Kidney (tissue), 14 donors: ENCODE data around the gene RALGAPB. TPM values are rescaled to one million over a fixed set of nuclear protein-coding genes. Genes with fewer than 3 reads are reported as not detected.
A peak's percentile ranks its signal among the peaks of the same experiment; 100 is the strongest.
"Not testable (repeated sequence)": the region's sequence is repeated elsewhere in the genome, so short reads cannot be mapped to it uniquely, and the experiment has no call there.

Experiments used
- DNase-seq, 5 donors: peaks; one replicate each; pipeline ENCODE4 v3.0.0-alpha.2; 2013 to 2020
- FAIRE-seq: peaks from 2 replicates; lab custom pipeline; 2012; peaks lifted over from hg19 to GRCh38; lab: Jason Lieb, UNC
- H3K27ac ChIP-seq, 2 donors: one replicate each; pipeline ENCODE4 v1.7.0; 2013; ENCODE audit warnings: low read depth in 2 of 2, low read length in 2 of 2, inconsistent platforms in 1 of 2
- H3K27me3 ChIP-seq: one replicate; pipeline ENCODE4 v1.7.1; 2013; ENCODE audit warnings: low read length, inconsistent platforms; ENCODE audit not compliant: control insufficient read depth, insufficient read depth
- H3K36me3 ChIP-seq, 3 donors: one replicate each; pipeline versions ENCODE4 v1.7.0 to v1.7.1; 2013; ENCODE audit warnings: low read length in 3 of 3, control low read depth in 1 of 3, inconsistent platforms in 1 of 3; ENCODE audit not compliant: insufficient read depth in 3 of 3, control insufficient read depth in 2 of 3
- H3K4me1 ChIP-seq, 3 donors: one replicate each; pipeline versions ENCODE4 v1.7.0 to v1.7.1; 2013; ENCODE audit warnings: low read length in 3 of 3, inconsistent platforms in 1 of 3, low read depth in 1 of 3; ENCODE audit not compliant: control insufficient read depth in 2 of 3, insufficient read depth in 2 of 3
- H3K4me3 ChIP-seq, 3 donors: one replicate each; pipeline versions ENCODE4 v1.7.0 to v1.8.1; 2013; ENCODE audit warnings: low read length in 3 of 3, control low read depth in 1 of 3, inconsistent platforms in 1 of 3
- H3K9ac ChIP-seq, 3 donors: one replicate each; pipeline versions ENCODE4 v1.7.0 to v1.7.1; 2013; ENCODE audit warnings: low read length in 3 of 3, control low read depth in 1 of 3, inconsistent platforms in 1 of 3
- H3K9me3 ChIP-seq, 3 donors: one replicate each; pipeline versions ENCODE4 v1.7.0 to v1.7.1; 2013; ENCODE audit warnings: low read length in 3 of 3, control low read depth in 1 of 3, inconsistent platforms in 1 of 3; ENCODE audit not compliant: control insufficient read depth in 2 of 3, insufficient read depth in 1 of 3
- intact Hi-C: fragments of 100-400 bp; cut with DNase I; formaldehyde crosslinking; loops from one replicate; pipeline ENCODE4 v1.11.1; 2022
- polyA plus RNA-seq: library from polyadenylated mRNA; stranded (reverse); fragments of 350-450 nt; fragmentation: Illumina TruSeq; extraction: RNeasy Lipid Tissue Mini Kit (QIAGEN cat#74804); gene quantifications from one replicate; pipeline ENCODE4 v1.2.3, GENCODE V29; 2014; ENCODE audit warnings: low read depth, low replicate concordance; ENCODE audit not compliant: insufficient read depth
- total RNA-seq: library from RNA; stranded (reverse); fragmentation: NEBNext Ultra II Directional; extraction: Animal tissue kit (Norgen Biotek cat#: 25700); gene quantifications from one replicate; pipeline ENCODE4 v1.2.1, GENCODE V29; 2021
- TF ChIP-seq, protein P1 (sequence below): IDR thresholded peaks from 3 replicates; pipeline ENCODE4 v1.5.1; 2012; ENCODE audit warnings: mild to moderate bottlenecking, moderate library complexity, borderline replicate concordance; ENCODE audit not compliant: insufficient read depth; ENCODE audit errors: extremely low read depth
- donor health status: control.
- donor health status: control.
- donor health status: control.
- donor health status: control.
- donor health status: control.
- donor health status: DM: yes; HTN: yes; CAD: no.
- donor health status: Normal renal cell carcinoma (clear cell type).

Gene RALGAPB
- total and polyA plus RNA-seq, 2 donors from 2014 or later: 9.4 to 43.3 TPM

DNA sequence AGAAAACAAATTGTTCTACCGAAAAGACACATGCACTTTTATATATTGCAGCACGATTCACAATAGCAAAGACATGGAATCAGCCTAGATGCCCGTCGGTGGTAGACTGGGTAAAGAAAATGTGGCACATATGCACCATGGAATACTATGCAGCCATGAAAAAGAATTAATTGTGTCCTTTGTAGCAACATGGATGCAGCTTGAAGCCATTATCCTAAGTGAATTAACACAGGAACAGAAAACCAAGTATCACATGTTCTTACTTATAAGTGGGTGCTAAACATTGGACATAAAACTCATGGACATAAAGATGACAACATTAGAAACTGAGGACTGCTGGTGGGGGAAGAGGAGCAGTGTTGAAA lies 32.4 kb downstream of the RALGAPB start:
- Histone ChIP-seq H3K9me3 (no peaks in the 10 kb centered on the region), H3K36me3 (peaks cover 12 to 20% (median 12%) of the 10 kb centered on the region in 3 donors), H3K27me3 (no peaks in the 10 kb centered on the region), H3K9ac (no peak overlapping the region), H3K27ac (no peak overlapping the region), H3K4me3 (no peak overlapping the region), H3K4me1 (no peaks in the 10 kb centered on the region)
- intact Hi-C loops: no loop called here
- TF ChIP-seq, protein P1, sequence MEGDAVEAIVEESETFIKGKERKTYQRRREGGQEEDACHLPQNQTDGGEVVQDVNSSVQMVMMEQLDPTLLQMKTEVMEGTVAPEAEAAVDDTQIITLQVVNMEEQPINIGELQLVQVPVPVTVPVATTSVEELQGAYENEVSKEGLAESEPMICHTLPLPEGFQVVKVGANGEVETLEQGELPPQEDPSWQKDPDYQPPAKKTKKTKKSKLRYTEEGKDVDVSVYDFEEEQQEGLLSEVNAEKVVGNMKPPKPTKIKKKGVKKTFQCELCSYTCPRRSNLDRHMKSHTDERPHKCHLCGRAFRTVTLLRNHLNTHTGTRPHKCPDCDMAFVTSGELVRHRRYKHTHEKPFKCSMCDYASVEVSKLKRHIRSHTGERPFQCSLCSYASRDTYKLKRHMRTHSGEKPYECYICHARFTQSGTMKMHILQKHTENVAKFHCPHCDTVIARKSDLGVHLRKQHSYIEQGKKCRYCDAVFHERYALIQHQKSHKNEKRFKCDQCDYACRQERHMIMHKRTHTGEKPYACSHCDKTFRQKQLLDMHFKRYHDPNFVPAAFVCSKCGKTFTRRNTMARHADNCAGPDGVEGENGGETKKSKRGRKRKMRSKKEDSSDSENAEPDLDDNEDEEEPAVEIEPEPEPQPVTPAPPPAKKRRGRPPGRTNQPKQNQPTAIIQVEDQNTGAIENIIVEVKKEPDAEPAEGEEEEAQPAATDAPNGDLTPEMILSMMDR: no peak
- FAIRE-seq (no peak), DNase-seq (no peak)

DNA sequence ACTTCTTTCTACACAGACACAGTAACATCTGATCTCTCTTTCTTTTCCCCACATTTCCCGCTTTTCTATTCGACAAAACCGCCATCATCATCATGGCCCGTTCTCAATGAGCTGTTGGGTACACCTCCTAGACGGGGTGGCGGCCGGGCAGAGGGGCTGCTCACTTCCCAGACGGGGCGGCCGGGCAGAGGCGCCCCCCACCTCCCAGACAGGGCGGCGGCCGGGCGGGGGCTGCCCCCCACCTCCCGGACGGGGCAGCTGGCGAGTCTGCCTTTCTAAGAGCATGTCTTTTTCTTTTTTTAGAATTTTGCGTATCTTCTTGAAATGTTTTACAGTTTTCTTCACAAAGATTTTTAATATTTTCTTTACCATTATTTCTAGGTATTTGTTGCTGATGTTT lies 39.1 kb downstream of the RALGAPB start:
- peak in 1 of 5 donors; percentile 42 for DNase-seq
- H3K27ac ChIP-seq, H3K4me3 ChIP-seq, H3K9me3 ChIP-seq, FAIRE-seq, H3K4me1 ChIP-seq, H3K9ac ChIP-seq, intact Hi-C loops, H3K27me3 ChIP-seq: not testable (repeated sequence)
- peaks cover 0 to 13% (median 5%) of the 10 kb centered on the region in 3 donors for H3K36me3 ChIP-seq

DNA sequence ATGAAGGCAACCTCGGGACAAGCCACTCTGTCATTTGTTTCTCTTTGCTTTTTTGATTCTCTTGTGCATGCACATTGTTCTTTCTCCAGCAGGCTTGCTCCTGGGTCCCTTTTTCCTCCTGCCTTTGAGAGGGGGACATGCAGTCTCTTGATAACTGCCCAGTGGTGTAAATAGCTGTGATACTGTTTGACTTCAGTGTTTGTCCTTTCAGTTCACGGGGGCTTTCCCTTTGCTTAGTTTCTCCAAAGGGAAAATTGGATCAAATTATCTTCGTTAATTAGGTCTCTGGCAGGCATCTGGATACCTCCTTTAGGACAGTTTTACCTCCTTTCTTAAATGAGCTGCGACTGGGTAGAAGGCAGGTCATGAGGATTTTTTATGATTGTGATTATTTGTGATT lies 41.5 kb downstream of the RALGAPB start:
- H3K9ac ChIP-seq: no peak overlapping the region
- H3K4me3 ChIP-seq: no peak overlapping the region
- no peaks in the 10 kb centered on the region for H3K27me3 ChIP-seq
- DNase-seq: no peak
- TF ChIP-seq, protein P1: no peak
- no peak overlapping the region for H3K27ac ChIP-seq
- intact Hi-C loops: no loop called here
- peaks cover 0 to 25% (median 11%) of the 10 kb centered on the region in 3 donors for H3K36me3 ChIP-seq
- no peaks in the 10 kb centered on the region for H3K4me1 ChIP-seq
- FAIRE-seq: no peak
- no peaks in the 10 kb centered on the region for H3K9me3 ChIP-seq

DNA sequence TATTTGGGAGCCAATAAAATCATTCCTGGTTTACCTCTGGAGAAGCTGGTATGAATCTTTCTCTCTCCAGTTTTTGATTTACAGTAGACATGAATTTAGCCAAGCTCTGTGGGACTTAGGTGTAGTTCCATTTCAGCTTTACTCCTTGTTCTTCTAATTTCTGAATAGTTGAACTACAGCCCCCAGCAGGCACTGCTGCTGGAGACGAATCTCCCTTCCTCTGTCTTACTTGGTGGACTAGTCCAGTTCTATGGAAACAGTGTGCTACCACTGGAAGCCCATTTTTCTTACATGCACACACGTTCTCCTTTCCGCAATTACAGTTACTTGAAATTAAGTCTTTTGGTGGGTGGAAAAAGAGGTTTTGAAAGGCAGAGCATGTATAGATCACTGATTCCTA lies 42.3 kb downstream of the RALGAPB start:
- Histone ChIP-seq H3K36me3 (peaks cover 0 to 23% (median 8%) of the 10 kb centered on the region in 3 donors), H3K9ac (no peak overlapping the region), H3K27ac (no peak overlapping the region), H3K4me3 (no peak overlapping the region), H3K9me3 (no peaks in the 10 kb centered on the region), H3K4me1 (no peaks in the 10 kb centered on the region), H3K27me3 (no peaks in the 10 kb centered on the region)
- TF ChIP-seq, protein P1: no peak
- DNase-seq (no peak), FAIRE-seq (no peak)
- intact Hi-C loops: no loop called here
